Measurements from ENCODE around the gene NLRP14.

The NLRP14 gene

DNA sequence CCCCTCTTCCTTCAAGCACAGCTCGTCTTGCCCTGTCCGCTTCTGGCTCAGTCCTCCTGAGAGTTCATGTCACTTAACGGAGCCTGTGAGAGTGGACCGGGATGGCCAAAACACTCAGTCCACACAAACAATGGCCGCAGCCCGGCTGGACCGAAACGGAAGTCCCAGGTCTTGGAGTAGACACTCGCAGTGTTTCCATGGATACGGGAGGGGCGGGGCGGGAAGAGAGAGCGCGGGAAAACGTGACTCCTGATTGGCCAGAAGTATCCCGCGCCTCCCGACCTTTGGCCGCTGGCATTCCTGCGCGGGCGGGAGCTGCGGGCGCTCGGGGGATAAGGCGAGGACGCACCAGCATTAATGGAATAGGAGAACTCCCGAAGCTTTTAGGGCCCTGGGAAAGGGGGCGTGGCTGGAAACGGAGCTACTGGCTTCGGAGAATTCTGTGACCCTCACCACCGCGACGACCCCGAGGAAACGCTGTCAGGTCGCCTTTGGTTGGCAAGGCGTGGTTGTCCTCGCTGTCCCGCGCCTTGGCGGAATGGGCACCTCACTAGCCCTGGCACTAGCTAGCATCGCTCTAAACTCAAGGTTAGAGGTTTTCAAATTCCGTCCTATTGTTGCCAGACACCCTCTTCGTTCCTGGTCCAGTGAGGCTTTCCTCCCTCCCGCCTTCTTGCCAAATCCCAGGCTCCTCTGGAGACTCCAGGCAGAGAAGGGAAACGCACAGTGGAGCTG is at the start of gene NLRP14, which contains the start of gene ZNF214:
NLRP14 (plus strand) TSS at position 297 of the 735 bp plus-strand sequence. CDS start 18,108 bp downstream, outside the sequence.
ZNF214 (minus strand) TSS at position 164 of the 735 bp plus-strand sequence. CDS start 17,511 bp downstream, outside the sequence.
- peak; percentile 98 for ATAC-seq
- TF ChIP-seq GLIS3 (CRISPR knock-in tag; IDR thresholded peaks at IDR 0.05) (no peak), OSR1 (CRISPR knock-in tag; IDR thresholded peaks at IDR 0.05) (no peak), TCF4 (CRISPR knock-in tag; IDR thresholded peaks at IDR 0.05; ENCODE audit: borderline replicate concordance) (no peak), TOX (CRISPR knock-in tag; IDR thresholded peaks at IDR 0.05; ENCODE audit: borderline replicate concordance) (no peak), ESRRG (CRISPR knock-in tag; IDR thresholded peaks at IDR 0.05) (no peak), ZFP3 (CRISPR knock-in tag; IDR thresholded peaks at IDR 0.05) (no peak), ZFP30 (CRISPR knock-in tag; IDR thresholded peaks at IDR 0.05) (no peak), BACH2 (CRISPR knock-in tag; IDR thresholded peaks at IDR 0.05; ENCODE audit: borderline replicate concordance) (no peak), ZC3H10 (CRISPR knock-in tag; IDR thresholded peaks at IDR 0.05) (no peak), ZNF8 (CRISPR knock-in tag; IDR thresholded peaks at IDR 0.05) (no peak), ISL1 (CRISPR knock-in tag; IDR thresholded peaks at IDR 0.05) (no peak)
- TF ChIP-seq, protein P1, sequence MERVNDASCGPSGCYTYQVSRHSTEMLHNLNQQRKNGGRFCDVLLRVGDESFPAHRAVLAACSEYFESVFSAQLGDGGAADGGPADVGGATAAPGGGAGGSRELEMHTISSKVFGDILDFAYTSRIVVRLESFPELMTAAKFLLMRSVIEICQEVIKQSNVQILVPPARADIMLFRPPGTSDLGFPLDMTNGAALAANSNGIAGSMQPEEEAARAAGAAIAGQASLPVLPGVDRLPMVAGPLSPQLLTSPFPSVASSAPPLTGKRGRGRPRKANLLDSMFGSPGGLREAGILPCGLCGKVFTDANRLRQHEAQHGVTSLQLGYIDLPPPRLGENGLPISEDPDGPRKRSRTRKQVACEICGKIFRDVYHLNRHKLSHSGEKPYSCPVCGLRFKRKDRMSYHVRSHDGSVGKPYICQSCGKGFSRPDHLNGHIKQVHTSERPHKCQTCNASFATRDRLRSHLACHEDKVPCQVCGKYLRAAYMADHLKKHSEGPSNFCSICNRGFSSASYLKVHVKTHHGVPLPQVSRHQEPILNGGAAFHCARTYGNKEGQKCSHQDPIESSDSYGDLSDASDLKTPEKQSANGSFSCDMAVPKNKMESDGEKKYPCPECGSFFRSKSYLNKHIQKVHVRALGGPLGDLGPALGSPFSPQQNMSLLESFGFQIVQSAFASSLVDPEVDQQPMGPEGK (CRISPR knock-in tag; IDR thresholded peaks at IDR 0.05; ENCODE audit: borderline replicate concordance), result no peak
- TF ChIP-seq, protein P2, sequence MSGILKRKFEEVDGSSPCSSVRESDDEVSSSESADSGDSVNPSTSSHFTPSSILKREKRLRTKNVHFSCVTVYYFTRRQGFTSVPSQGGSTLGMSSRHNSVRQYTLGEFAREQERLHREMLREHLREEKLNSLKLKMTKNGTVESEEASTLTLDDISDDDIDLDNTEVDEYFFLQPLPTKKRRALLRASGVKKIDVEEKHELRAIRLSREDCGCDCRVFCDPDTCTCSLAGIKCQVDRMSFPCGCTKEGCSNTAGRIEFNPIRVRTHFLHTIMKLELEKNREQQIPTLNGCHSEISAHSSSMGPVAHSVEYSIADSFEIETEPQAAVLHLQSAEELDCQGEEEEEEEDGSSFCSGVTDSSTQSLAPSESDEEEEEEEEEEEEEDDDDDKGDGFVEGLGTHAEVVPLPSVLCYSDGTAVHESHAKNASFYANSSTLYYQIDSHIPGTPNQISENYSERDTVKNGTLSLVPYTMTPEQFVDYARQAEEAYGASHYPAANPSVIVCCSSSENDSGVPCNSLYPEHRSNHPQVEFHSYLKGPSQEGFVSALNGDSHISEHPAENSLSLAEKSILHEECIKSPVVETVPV (CRISPR knock-in tag; IDR thresholded peaks at IDR 0.05), result no peak

- TF ChIP-seq, protein P2 (CRISPR knock-in tag; IDR thresholded peaks at IDR 0.05), result no peak
- no peak for TF ChIP-seq ZFP3 (CRISPR knock-in tag; IDR thresholded peaks at IDR 0.05)
- no peak for TF ChIP-seq ZNF565 (CRISPR knock-in tag; conservative IDR thresholded peaks at IDR 0.05; ENCODE audit: low read depth)
- no peak for TF ChIP-seq BACH2 (CRISPR knock-in tag; IDR thresholded peaks at IDR 0.05; ENCODE audit: borderline replicate concordance)
- TF ChIP-seq ZNF70 (CRISPR knock-in tag; IDR thresholded peaks at IDR 0.05), result no peak
- TF ChIP-seq OSR1 (CRISPR knock-in tag; IDR thresholded peaks at IDR 0.05), result no peak
- ATAC-seq, result no peak
Observed at GRCh38 chr11:6979365-6979764, 40.9 kb upstream of the NLRP14 start.

- ATAC-seq, result no peak
- TF ChIP-seq BACH2 (CRISPR knock-in tag; IDR thresholded peaks at IDR 0.05; ENCODE audit: borderline replicate concordance), result no peak
- TF ChIP-seq SNAI2 (CRISPR knock-in tag; IDR thresholded peaks at IDR 0.05), result no peak
- TF ChIP-seq, protein P3, sequence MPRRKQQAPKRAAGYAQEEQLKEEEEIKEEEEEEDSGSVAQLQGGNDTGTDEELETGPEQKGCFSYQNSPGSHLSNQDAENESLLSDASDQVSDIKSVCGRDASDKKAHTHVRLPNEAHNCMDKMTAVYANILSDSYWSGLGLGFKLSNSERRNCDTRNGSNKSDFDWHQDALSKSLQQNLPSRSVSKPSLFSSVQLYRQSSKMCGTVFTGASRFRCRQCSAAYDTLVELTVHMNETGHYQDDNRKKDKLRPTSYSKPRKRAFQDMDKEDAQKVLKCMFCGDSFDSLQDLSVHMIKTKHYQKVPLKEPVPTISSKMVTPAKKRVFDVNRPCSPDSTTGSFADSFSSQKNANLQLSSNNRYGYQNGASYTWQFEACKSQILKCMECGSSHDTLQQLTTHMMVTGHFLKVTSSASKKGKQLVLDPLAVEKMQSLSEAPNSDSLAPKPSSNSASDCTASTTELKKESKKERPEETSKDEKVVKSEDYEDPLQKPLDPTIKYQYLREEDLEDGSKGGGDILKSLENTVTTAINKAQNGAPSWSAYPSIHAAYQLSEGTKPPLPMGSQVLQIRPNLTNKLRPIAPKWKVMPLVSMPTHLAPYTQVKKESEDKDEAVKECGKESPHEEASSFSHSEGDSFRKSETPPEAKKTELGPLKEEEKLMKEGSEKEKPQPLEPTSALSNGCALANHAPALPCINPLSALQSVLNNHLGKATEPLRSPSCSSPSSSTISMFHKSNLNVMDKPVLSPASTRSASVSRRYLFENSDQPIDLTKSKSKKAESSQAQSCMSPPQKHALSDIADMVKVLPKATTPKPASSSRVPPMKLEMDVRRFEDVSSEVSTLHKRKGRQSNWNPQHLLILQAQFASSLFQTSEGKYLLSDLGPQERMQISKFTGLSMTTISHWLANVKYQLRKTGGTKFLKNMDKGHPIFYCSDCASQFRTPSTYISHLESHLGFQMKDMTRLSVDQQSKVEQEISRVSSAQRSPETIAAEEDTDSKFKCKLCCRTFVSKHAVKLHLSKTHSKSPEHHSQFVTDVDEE (CRISPR knock-in tag; IDR thresholded peaks at IDR 0.05), result no peak
- no peak for TF ChIP-seq ISL1 (CRISPR knock-in tag; IDR thresholded peaks at IDR 0.05)
- no peak for TF ChIP-seq ZNF8 (CRISPR knock-in tag; IDR thresholded peaks at IDR 0.05)
- no peak for TF ChIP-seq ARNTL (CRISPR knock-in tag; IDR thresholded peaks at IDR 0.05; ENCODE audit: borderline replicate concordance, low read depth)
- TF ChIP-seq ZFP30 (CRISPR knock-in tag; IDR thresholded peaks at IDR 0.05), result no peak
- TF ChIP-seq, protein P1 (CRISPR knock-in tag; IDR thresholded peaks at IDR 0.05; ENCODE audit: borderline replicate concordance), result no peak
- no peak for TF ChIP-seq ESRRG (CRISPR knock-in tag; IDR thresholded peaks at IDR 0.05)
- no peak for TF ChIP-seq ZNF565 (CRISPR knock-in tag; conservative IDR thresholded peaks at IDR 0.05; ENCODE audit: low read depth)
- no peak for TF ChIP-seq TOX (CRISPR knock-in tag; IDR thresholded peaks at IDR 0.05; ENCODE audit: borderline replicate concordance)
- no peak for TF ChIP-seq ZFP3 (CRISPR knock-in tag; IDR thresholded peaks at IDR 0.05)
- no peak for TF ChIP-seq CSDC2 (CRISPR knock-in tag; IDR thresholded peaks at IDR 0.05)
- TF ChIP-seq ZNF70 (CRISPR knock-in tag; IDR thresholded peaks at IDR 0.05), result no peak
- no peak for TF ChIP-seq ZC3H10 (CRISPR knock-in tag; IDR thresholded peaks at IDR 0.05)
- no peak for TF ChIP-seq GLIS3 (CRISPR knock-in tag; IDR thresholded peaks at IDR 0.05)
- TF ChIP-seq, protein P2 (CRISPR knock-in tag; IDR thresholded peaks at IDR 0.05), result no peak
- no peak for TF ChIP-seq RARB (CRISPR knock-in tag; IDR thresholded peaks at IDR 0.05)
- TF ChIP-seq TCF4 (CRISPR knock-in tag; IDR thresholded peaks at IDR 0.05; ENCODE audit: borderline replicate concordance), result no peak
Observed at GRCh38 chr11:6986487-6986886, 33.8 kb upstream of the NLRP14 start.
